Muscle of back (tissue), 11 donors: ENCODE results near the gene OVOL1. TPM values are rescaled to one million over a fixed set of nuclear protein-coding genes. Genes with fewer than 3 reads are reported as not detected.

ENCODE experiments used
- DNase-seq, 3 donors: peaks; one replicate each; pipeline versions ENCODE4 v3.0.0 to v3.0.0-alpha.2; 2013
- polyA plus RNA-seq, 10 donors: library from polyadenylated mRNA; unstranded; fragments of 120-200 nt; gene quantifications; one replicate each; pipeline ENCODE4 v1.2.1, GENCODE V29; 2013; ENCODE audit not compliant: insufficient read length in 10 of 10

Gene OVOL1
- polyA plus RNA-seq, 10 donors: 0.31 to 1.2 TPM; not detected in 8

DNA sequence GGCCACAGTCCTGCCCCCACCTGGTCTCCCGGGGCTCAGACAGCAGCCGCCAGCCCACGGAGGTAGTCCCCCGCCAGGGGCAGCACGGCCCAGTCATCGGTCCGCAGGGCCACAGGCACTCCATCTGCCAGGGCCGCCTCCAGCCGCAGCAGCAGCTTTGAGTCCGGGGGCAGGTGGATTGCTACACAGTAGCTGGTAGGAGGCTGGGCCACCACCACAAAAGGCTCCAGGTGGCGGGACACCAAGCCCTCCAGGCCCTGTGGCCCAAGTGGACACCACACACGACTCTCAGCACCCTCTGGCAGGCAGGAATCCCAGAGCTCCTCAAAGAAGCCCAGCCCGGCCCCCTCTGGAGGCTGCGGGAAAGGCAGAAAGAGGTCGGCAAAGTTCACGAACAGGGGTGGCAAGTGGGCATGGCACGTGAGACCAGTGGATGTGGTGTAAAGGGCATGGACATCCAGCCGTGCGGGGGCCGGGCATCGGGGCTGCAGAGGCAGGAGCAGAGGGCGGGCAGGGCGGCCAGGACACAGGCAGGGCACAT is 9.0 kb upstream of the OVOL1 start:
- DNase-seq: no peak

DNA sequence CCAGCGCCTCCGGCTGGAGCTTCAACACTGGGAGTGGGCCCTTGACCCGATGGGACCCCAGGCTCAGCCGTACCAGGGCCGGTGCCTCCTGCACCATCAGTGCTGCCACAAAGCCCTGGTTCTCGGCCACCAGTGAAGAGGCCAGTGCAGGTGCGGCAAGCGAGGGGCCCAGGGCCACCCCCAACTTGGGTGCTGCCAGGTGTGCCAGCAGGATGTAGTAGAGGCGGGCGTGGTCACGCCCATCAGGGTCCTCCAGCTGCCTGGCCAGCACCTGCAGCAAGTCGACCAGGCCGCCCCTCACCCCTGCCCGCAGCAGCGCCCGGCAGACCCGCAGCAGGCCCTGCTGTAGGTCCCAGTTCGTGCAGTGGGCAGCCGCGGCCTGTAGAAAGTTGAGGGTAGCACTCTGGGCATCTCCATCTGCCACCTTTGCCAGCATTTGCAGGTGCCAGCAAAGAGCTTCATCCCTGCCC is 8.4 kb upstream of the OVOL1 start:
- DNase-seq: no peak

DNA sequence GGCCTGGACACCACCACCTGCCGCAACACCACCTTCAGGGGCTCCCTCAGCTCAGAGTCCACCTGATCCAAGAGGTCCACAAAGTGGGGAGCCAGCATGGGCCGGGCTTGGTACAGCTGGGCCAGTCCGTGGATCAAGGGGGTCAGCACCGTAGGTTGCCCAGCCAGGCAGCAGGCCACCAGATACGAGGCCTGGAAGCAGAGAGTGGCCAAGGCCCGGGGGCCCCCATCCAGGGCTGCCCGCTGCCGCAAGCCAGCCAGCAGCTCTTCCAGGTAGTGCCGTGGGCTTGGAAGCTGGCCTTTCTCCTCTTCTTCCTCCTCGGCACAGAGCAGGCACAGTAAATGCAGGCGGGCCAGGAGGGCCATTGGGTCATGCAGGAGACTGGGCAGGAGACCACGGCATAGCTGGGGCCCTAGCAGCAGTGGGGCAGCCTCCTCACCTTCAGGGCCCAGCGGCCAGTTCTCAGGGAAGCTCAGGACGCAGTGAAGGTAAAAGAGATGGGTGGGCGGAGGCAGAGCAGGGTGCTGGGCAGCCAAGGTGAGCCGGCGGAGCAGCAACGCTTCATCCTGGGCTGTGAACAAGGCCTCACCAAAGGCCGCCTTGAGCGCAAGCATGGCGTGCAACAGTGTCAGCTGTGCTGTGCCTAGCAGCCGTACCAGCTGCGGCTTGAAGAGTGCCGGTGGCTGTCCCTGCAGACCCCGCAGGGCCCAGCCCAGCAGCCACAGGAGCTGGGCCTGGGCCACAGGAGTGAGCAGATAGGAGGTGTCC is 7.8 kb upstream of the OVOL1 start:
- DNase-seq: no peak

DNA sequence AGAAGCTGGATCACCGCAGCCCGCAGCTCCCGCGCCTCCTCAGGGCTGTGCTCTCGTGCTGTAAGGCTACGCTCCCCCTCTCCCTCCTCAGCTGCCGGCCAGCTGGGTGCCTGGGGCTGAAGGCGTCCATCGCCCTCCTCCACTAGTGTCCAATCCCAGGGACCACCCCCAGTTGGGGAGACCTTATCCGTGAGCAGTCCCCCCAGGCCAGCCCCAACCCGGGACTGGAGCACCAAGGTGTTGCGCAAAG is 7.3 kb upstream of the OVOL1 start:
- DNase-seq: no peak

DNA sequence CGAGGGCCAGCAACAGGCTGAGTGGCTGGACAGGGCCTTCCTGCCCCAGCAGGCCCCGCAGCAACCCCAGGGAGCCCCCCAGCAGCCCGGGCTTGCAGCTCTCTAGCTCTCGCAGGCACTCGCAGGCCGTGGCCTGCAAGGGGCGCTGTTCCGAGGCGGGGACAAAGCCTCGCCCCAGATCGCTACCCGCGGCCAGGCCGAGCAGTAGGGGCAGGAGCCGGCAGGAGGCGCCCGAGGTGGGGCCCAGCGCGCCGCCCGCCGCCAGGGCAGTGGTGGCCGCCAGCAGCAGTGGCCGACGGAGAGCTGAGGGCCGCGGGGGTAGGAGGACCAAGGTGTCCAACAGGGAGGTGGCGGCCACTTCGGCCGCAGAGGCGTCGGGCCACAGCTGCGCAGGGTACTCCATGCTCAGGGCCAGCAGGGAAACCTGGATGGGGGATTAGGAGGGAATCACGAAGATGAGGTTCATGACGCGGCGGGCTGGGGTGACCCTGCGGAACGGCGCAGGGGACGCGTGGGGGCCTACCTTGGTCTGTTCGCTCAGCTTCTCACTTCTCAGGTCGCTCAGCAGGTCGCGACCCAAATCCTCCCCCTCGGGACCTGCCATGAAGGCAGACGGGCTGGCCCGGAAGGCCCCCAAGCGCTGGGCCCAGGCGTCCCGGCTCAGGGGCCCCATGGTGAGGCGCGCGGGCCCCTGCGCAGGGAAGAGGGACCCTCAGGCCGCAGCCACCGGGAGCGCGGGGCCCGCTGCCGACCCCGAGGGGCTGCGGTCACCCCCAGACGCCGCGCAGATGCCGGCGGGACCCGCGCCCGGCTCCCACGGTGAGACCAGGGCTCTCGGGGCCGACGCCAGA is 6.7 kb upstream of the OVOL1 start:
- DNase-seq: peak; percentile 43 to 77 (median 49)

DNA sequence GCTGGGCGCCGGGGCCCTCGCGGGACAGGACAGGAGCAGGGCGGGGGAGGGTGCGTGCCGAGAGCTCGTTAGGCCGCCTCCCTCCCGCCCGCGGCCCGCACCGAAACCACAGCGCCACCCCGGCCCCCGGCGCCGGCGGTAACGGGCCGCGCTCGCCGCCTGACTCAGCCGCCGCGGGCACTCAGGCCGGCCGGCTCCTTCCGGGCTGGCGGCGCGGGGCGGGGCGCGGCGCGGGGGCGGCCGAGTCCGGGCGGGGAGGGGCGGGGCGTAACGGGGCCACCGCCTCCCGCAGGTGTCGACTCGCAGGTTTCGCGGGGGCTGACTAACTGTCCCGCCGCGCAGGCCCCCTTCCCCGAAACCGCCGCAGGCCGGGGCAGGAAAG is 6.1 kb upstream of the OVOL1 start, which contains the start of gene AP5B1:
Gene AP5B1, minus strand, starts transcription at position 207 of the 382 bp plus-strand sequence. CDS start 385 bp downstream, outside the sequence.
- DNase-seq: peak in 2 of 3 donors; percentile 18 to 68

DNA sequence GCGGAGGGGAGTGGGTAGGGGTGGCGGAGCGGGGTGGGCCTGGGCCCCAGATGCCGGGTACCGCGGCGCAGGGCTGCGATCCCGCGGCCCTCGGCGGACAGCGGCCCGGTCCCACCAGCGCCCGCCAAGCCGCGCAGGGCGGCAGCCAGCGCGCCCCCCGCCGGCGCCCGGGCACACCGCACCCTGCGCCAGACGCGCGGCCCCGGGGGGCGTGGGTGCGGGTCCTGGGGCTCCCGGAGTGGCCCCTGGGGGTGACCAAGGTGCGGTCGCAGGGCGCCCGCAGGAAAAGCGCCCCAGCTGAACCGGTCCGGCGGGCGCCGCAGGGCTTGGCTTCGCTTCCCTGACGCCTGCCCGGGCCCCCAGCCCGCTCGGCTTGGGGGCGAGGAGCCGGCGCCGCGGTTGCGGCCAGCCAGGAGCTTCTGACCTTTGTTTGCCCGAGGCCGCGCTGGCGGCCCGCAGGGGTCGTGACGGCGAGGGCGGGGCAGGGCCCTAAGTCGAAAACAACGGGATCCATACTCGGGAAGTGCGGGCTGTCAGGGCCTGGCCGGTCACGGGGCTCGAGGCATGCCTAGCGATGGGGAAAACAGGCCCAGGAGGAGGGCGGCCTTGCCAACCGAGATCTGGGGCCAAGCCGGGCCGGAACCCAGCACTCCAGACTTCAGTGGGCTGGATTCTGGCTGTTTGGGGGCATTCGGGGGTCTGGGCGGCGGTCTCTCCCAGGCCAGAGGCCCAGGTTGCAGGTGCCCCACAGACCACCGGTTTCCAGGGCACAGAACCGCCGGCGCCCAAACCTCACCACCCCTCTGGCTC is 5.5 kb upstream of the OVOL1 start:
- DNase-seq: peak in 1 of 3 donors; percentile 57

DNA sequence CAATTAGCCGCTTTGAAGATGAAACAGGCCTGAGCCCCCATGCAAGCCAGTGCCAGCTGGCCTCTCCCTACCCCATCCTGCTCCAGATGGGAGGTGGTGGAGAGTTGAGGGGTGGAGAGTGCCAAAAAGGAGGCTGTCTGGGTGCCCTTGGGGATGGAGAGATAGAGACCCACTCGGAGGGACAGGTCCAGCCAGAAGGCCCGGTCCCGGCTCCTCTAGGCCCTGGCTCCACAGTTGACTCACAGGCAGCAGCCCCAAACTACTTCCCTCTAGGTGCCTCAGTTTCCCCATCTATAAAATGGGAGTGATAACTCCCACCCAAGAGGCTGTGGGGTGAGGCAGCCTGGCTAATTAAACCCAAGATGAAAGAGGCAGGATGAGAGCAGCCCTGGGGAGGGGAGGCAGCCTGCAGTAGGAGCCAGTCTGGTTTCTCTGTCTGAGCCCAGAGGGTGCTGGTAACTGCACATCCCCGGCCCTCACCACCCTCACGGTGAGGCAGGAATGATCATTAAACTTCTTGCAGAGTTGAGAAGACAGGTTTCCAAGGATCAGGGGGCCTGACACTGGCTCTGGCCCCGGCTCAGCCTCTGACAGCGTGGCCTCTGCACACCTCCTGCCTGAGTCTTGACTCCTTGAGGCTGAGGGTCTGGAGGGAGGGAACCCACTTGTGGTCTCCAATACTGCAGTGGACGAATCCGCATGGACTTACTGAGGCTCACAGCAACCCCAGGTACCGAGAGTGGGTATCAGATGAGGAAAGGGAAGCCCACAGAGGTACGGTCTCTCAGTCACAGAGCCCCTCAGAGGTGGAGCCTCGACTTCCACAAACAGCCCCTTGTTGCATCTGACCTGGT is 4.7 kb upstream of the OVOL1 start:
- no peak for DNase-seq

DNA sequence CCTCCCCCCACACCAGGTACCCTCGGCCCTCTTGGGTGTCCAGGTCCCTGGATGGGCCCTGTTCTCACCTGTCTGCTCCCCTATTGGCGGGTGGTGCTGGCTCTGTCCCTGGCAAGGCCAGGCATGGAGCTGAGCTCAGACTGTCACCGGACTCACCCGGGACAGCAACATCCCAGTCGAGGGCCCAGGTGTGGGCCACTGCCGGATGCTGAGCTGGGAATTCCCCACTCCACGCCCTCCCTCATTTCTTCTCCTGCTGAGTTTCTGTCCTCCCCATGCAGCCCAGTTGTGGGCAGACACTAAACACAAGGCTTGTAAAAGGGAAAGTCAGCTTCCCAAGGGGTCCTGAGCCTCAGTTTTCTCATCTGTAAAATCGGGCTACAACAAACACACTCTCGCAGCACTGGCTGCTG is 4.0 kb upstream of the OVOL1 start:
- DNase-seq: no peak

DNA sequence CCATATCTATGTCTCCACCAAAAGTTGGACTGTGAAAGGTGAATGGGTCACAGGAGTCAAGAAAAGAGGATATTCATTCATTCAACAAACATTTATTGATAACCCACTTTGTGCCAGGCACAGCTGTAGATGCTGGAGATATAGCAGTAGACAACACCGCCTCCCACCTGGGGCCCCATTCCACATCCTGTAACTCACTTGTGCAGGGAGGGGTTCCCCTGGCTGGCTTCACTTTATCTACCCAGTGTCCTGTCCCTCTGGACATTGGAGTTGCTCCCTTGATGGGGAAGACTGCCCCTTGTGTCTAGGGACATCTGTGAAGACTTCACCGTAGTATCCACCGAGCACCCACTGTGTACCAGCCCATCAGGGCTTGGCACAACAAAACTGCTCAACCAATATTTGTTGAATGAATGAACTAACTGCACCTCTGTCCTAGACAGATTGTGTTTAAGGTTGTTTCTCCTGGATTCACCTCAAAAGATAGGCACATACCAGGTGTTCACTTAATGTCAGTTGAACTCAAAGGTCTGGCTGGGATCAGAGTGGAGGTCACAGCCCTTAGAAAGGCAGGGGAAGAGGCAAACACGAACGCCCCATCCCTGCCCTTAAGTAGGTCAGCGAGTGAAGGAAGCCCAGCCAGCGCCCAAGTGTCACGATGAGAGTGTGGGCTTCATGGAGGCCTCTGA is 1.4 kb upstream of the OVOL1 start:
- no peak for DNase-seq

DNA sequence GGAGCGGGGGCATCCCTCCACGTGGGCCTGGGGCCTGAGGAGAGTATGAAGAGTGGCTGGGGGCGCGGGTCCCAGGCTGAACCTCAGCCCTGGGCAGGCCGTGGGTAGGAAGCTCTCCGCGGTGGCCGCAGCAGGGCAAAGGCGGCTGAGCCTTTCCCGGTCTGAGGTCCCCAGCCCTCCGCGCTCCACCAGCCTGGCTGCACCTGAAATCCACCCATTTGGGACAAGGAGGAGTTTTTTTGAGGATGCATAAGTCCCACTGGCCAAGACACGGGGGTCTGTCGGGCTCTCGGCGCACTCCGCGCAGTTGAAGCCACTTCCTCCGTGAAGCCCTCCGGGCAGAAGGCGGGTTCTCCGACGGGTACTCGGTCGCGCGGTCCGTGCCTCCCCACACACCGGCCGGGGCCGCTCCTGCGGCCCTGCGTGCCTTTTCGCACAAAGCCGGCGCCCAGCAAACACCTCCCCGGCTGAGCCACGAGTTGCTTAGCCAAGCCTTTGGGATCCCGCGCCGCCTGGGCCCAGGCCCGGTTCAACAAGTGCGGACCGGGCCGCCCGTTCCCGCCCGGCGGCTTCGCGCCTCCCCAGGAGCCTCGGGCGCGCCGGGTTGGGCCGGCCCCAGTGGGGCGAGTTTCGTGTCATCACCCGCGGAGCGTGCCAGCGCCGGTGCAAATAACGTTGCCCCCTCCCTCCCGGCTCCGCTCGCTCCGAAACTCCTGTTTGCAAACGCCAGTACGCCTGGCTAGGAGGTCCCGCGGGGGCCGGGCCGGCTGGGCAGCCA is 666 bp upstream of the OVOL1 start:
- no peak for DNase-seq

DNA sequence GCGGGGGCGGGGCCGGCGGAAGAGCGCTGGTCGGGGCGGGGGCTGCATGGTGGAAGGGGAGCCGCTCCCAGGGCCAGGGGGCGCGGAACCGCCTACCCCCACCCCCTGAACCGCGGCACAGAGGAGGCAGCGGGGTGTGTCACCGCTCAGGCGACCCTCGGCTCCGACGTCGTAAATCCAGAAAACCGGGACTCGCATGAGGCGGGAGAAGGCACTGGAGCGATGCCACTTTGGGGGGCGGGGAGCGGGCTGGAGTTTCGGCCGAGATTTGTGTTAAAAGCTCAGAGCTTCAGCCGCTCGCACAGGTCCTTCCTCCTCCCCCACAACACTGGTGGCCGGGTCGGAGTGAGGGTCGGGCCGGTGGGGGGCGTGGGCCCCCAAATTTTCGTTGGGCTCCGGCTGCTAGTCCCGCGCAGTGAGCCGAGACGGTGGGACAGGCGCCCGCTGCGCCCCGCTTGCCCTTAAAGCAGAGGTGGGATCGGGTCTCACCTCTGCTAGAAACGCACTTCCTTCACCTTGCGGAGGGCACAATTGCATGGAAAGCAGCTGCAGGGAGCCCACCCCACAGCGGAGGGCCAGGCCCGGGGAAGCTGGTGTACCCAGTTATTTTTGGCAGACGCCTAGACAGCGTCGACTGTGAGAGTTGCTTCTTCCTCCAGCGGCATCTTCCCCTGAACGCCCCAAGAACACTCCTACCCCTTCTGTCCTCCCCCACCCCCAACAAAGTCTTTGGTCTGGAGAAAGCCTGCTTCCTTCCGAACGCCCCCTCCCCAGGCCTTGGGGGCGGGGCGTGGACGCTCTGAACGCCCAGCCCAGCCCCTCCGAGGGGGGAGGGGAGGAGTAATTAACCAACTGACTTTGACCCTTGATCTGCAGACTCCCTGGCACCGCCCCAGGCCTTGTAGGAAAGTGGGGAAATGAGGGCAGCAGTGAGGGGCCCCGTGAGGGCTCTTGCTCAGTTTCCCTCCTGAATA is 1.1 kb downstream of the OVOL1 start:
- DNase-seq: peak in 1 of 3 donors; percentile 43

DNA sequence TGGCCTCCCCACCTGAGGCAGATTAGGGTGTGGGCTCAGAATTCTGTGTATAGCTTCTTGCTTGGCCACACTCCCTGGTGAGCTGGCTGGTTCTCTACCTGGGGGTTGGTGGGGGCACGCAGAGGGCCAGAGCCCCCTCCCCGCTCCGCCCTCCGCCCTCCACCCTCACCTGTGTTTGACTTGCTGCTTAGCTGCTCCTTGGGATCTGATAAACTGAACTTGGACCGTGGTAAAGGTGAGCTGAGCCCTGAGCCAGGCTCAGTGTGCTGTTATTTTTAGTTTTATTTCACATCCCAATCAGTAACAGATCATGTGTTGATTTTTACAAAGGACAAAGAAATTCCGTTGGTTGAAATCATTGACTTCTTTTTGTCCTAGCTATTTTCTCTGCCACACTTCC is 2.0 kb downstream of the OVOL1 start:
- DNase-seq: no peak

DNA sequence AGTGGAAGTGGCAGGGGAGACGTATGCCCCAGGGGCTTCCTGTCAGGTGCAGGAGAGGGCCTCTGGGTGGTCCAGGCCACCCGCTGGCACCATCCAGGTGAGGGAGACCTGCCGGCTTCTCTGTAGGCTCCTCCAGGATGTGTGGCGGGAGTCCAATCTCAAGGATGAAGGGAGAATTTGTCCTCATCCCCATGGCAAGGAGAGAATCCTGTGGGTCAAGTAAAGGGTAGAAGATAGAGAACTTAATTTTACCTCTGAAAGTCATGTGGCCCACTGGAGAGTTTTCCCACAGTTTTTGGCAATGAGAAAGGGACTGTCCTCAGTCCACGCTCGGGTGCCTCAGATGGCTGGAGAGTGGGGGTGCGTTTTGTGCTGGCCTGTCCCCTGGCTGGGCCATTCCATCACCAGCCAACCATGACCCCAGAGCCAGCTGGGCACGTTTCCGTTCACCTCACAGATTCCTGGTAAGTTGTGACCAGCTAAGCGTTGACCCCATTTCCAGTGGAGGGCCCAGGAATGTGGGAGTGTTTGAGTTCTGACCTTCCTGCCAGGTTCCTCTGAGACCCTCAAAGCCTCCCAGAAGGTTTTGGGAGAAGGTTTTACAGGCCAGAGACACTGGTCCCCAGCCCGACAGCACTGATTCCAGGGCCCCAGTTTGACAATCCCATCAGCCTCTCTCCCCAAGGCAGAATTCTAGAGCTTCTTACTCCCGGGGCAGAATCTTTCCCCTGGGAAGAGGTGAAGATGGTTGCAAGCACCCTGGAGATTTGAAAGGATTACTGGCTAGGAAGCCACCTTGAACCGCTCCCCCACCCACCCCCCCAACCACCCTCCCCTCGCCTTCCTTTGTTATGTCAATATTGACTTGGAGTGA is 2.6 kb downstream of the OVOL1 start:
- no peak for DNase-seq

DNA sequence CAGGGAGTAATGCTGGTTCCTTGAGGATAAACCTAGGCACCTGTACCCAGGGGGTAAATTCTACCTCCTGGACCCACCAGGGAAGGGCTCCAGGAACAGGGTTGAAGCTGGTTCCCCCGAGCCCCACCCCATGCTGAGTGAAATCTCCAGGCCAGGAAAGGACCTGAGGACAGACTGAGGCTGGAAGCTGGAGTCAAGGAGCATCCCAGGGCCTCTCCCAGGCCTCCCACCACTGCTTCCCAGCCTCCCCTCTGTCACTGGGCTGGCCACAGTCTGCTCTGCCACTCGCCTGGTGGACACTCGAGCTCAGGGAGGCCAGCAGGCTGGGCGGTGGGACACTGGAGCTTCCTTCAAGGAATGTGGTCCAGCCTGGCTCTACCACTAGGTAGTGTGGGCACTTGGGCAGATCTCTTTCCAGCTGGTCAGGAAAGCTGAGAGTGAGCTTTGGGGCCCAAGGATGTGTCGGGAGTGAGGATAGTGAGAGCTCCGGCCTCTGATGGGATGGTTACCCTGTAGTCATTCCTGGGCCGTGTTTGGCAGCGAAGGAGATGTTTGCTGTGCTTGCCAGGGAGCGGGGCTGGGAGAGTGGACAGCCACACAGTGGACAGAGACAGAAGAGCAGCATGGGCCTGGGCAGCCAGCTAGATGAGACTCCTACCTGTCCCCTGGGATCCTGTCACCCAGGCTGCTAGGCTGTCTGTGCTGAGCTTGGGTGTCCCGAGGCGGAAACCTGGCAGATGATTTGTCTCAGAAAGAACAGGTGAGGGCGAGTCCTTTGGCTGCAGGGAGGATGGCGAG is 3.4 kb downstream of the OVOL1 start:
- no peak for DNase-seq

DNA sequence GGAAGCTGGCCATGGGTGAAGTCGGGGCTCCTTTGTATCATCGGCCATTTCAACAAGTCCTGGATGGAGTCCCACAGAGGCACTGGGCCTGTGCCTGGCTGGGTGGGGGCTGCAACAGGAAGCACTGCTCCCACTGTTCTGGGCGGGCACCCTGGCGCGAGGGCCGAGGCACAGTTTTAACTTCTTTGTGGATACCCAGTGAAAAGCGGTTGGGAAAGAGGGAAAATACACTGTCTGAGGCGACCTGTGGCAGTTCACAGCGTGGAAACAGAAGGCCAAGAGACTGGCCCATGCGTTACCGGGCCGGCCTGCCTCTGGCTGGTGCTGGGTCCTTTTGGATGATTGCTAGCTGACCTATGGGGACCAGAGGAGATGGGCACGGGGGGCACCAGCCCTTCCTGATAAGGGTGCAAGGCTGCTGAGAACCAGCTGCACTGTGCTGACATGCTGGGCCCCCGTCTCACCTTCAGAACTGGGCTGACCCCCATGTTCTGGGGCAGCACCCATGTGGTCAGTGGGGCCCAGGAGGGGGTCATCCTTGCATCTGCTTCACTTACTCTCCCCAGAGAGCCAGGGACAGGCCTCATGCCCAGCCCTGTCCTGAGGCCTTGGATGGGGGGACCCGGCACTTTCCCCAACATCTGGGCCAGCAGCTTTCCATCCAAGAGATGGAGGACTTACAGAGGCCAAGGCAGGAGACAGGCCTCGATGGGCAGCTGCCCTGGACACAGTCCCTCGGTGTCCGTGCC is 4.2 kb downstream of the OVOL1 start:
- DNase-seq: no peak
